ENCODE results near the gene DIAPH2. TPM values are rescaled to one million over a fixed set of nuclear protein-coding genes. Genes with fewer than 3 reads are reported as not detected.

The DIAPH2 gene
- total RNA-seq, 2 experiments from 2014 or later, result 11.0 to 11.8 TPM

GRCh38 chrX:97638621-97639020, 954.0 kb downstream of the DIAPH2 start:
- ChIA-PET CTCF (no interaction called here), POLR2A (no interaction called here)
- Mint-ChIP-seq H3K9me3 (no peaks in the 10 kb centered on the region), H3K4me1 (peaks cover 3% of the 10 kb centered on the region), H3K27ac (no peak overlapping the region), H3K4me3 (no peak overlapping the region), H3K27me3 (peaks cover 1% of the 10 kb centered on the region), H3K36me3 (ENCODE audit: low read depth) (no peaks in the 10 kb centered on the region)
- DNase-seq, result no peak

DNA sequence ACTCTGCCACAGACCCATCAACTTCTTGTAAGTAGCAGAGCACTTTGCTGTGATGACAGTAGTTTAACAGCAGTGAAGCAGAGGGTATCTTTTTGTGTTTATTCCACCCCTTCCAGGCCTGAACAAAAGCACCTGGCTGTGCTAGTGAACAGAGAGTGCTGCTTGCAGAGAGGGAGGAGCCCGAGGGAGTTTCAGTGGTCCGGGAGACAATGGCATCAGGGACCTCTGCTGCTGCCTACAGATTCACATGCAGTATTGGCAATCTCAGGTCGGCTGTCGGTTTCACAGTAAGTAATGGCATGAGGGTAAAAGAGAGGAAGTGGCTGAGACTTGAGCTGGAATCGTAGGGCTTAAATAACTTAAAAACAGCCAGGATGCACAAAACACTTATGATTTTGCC, 954.9 kb downstream of the DIAPH2 start:
- Mint-ChIP-seq H3K27me3 (peaks cover 1% of the 10 kb centered on the region), H3K36me3 (ENCODE audit: low read depth) (no peaks in the 10 kb centered on the region), H3K4me3 (no peak overlapping the region), H3K27ac (no peak overlapping the region), H3K4me1 (peaks cover 3% of the 10 kb centered on the region), H3K9me3 (no peaks in the 10 kb centered on the region)
- CTCF ChIA-PET, result no interaction called here
- DNase-seq, result no peak
- POLR2A ChIA-PET, result no interaction called here

Other genes starting within 250 kb of the DIAPH2 start
- under 1 TPM; 0.50 to 0.73 TPM for gene RPA4, start 199.1 kb downstream of the DIAPH2 start, total RNA-seq